OCI-LY7 (cell line): Measurements from ENCODE around the gene MUC21. TPM values are rescaled to one million over a fixed set of nuclear protein-coding genes. Genes with fewer than 3 reads are reported as not detected.

Experiments used
- BruUV-seq: library from RNA; stranded (reverse); fragments of 400-500 nt; replicated peaks from 2 replicates; lab custom pipeline; 2021; lab: Mats Ljungman, UMichigan
- CTCF ChIA-PET: fragments of 300-600 bp; sonication (Branson Sonifier 250); formaldehyde crosslinking; loops from one replicate; lab custom pipeline; 2022; ENCODE audit warnings: antibody characterized with exemption; ENCODE audit not compliant: unreplicated experiment; lab: Charles Lee
- POLR2A ChIA-PET: fragments of 300-600 bp; sonication (Branson Sonifier 250); formaldehyde crosslinking; loops from one replicate; lab custom pipeline; 2022; ENCODE audit warnings: antibody characterized with exemption; lab: Charles Lee
- DNase-seq: peaks from one replicate; pipeline ENCODE4 v3.0.0-alpha.2; 2015; ENCODE audit warnings: low spot score
- H2AFZ ChIP-seq: fragments of 200-600 bp; sonication (generic), shearing (Covaris generic); 2 replicates; pipeline ENCODE4 v1.6.1; 2014; ENCODE audit warnings: mild to moderate bottlenecking, antibody characterized with exemption, low read length, moderate library complexity
- H3K27ac ChIP-seq: fragments of 200-600 bp; sonication (generic); 2 replicates; pipeline ENCODE4 v1.5.1; 2014; ENCODE audit warnings: mixed run types, low read depth, mild to moderate bottlenecking, moderate library complexity, low read length, inconsistent platforms; ENCODE audit not compliant: poor library complexity, severe bottlenecking
- H3K36me3 ChIP-seq: fragments of 200-600 bp; sonication (generic); 2 replicates; pipeline ENCODE4 v1.6.1; 2014; ENCODE audit warnings: mild to moderate bottlenecking, antibody characterized with exemption, low read length, moderate library complexity, mixed read lengths; ENCODE audit not compliant: insufficient read depth
- H3K4me1 ChIP-seq: fragments of 200-600 bp; sonication (generic); 2 replicates; pipeline ENCODE4 v1.5.1; 2014; ENCODE audit warnings: mild to moderate bottlenecking, low read length; ENCODE audit not compliant: insufficient read depth, poor library complexity, severe bottlenecking
- H3K4me2 ChIP-seq: fragments of 200-600 bp; sonication (generic); 2 replicates; pipeline ENCODE4 v1.6.1; 2014; ENCODE audit warnings: mild to moderate bottlenecking, low read length
- H3K4me3 ChIP-seq: fragments of 200-600 bp; sonication (generic); 2 replicates; pipeline ENCODE4 v1.5.1; 2014; ENCODE audit warnings: mild to moderate bottlenecking, low read depth, low read length; ENCODE audit not compliant: poor library complexity, severe bottlenecking
- H3K79me2 ChIP-seq: fragments of 200-600 bp; sonication (generic); 2 replicates; pipeline ENCODE4 v1.6.1; 2016; ENCODE audit warnings: low read depth, mild to moderate bottlenecking, low read length, moderate library complexity, mixed read lengths; ENCODE audit not compliant: insufficient read depth
- H3K9me2 ChIP-seq: fragments of 200-600 bp; sonication (generic); 2 replicates; pipeline ENCODE4 v1.6.1; 2016; ENCODE audit warnings: mild to moderate bottlenecking, low read length, mixed read lengths; ENCODE audit not compliant: insufficient read depth
- H3K9me3 ChIP-seq: fragments of 200-600 bp; sonication (generic); 2 replicates; pipeline ENCODE4 v1.6.1; 2014; ENCODE audit warnings: mild to moderate bottlenecking, mixed run types, low read length, mixed read lengths
- H4K20me1 ChIP-seq: fragments of 200-600 bp; sonication (generic); 2 replicates; pipeline ENCODE4 v1.6.1; 2014; ENCODE audit warnings: mild to moderate bottlenecking, antibody characterized with exemption, low read length, moderate library complexity, mixed read lengths; ENCODE audit not compliant: insufficient read depth
- CTCF ChIP-seq: fragments of 200-600 bp; sonication (generic); conservative IDR thresholded peaks from 2 replicates; pipeline ENCODE4 v1.5.1; 2014; ENCODE audit warnings: mild to moderate bottlenecking, antibody characterized with exemption, low read length, moderate library complexity, mixed read lengths
- EZH2phosphoT487 ChIP-seq: fragments of 200-600 bp; sonication (generic); IDR thresholded peaks from 2 replicates; pipeline ENCODE4 v1.6.1; 2018; ENCODE audit warnings: low read depth, borderline replicate concordance, mild to moderate bottlenecking, mixed run types, antibody characterized with exemption, low read length, moderate library complexity, mixed read lengths
- intact Hi-C: fragments of 100-400 bp; cut with micrococcal nuclease; formaldehyde crosslinking; loops from one replicate; pipeline ENCODE4 v1.10.0; 2022; ENCODE audit not compliant: unreplicated experiment
- total RNA-seq, 2 experiments: library from RNA; depleted of rRNA in 1 of 2; stranded (reverse); fragments of >200 nt in 1 of 2; shearing (Covaris generic) in 1 of 2; gene quantifications; 2 replicates each; pipeline ENCODE4 v1.2.3, GENCODE V29; 2014 to 2022

The MUC21 gene
- total RNA-seq, 2 experiments from 2014 or later: not detected

DNA sequence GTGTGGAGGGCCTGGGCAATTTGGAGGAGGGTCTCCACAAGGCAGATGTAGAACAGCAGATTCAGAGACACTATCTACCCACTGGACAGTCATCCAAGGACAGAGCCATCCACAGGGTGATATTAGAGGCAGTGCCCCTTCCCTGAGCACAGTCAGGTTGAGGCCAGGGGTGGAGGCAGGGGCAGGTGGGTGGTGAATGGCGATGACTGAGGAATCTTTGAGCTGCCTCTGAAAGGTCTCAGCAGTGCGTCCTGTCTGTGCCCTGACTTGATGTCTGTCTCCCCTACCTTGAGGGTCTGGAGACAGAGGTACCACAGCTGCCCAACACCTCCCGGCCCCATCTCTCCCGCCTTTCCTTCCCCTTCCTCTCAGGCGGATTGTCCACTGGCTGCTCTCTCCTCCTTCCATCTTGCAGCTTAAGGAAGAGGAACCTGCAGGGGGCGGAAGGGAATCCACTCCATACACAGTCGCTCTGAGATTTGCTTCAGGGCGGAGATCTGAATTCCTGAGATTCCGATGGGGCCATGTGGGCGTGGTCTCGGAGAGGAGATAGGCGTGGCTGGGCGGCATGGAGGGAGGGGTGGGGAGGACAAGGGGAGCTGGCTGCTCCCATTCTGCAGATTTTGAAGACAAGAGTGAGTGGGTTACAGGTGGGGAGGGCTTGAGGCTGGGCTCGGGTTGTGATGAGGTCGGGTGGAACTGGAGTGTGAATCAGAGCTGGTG is 41.0 kb upstream of the MUC21 start:
- H3K36me3 ChIP-seq: no peaks in the 10 kb centered on the region
- intact Hi-C loops: no loop called here
- H3K27ac ChIP-seq: no peak overlapping the region
- H3K9me2 ChIP-seq: no peaks in the 10 kb centered on the region
- POLR2A ChIA-PET: no interaction called here
- no peak overlapping the region for H3K4me3 ChIP-seq
- H3K79me2 ChIP-seq: no peaks in the 10 kb centered on the region
- no peaks in the 10 kb centered on the region for H4K20me1 ChIP-seq
- CTCF ChIA-PET: no interaction called here
- no TSS peak for BruUV-seq
- no peak for TF ChIP-seq CTCF
- no peak for TF ChIP-seq EZH2phosphoT487
- no peak for DNase-seq
- H2AFZ ChIP-seq: no peak overlapping the region
- H3K9me3 ChIP-seq: no peaks in the 10 kb centered on the region
- H3K4me2 ChIP-seq: no peak overlapping the region
- no peaks in the 10 kb centered on the region for H3K4me1 ChIP-seq

- Histone ChIP-seq H3K79me2 (no peaks in the 10 kb centered on the region), H3K4me1 (no peaks in the 10 kb centered on the region), H4K20me1 (no peaks in the 10 kb centered on the region), H3K27ac (no peak overlapping the region), H3K9me2 (no peaks in the 10 kb centered on the region), H3K4me3 (no peak overlapping the region), H3K4me2 (no peak overlapping the region), H3K9me3 (no peaks in the 10 kb centered on the region), H3K36me3 (no peaks in the 10 kb centered on the region), H2AFZ (no peak overlapping the region)
- TF ChIP-seq CTCF (no peak), EZH2phosphoT487 (no peak)
- DNase-seq: no peak
- CTCF ChIA-PET: no interaction called here
- POLR2A ChIA-PET: no interaction called here
- intact Hi-C loops: no loop called here
- BruUV-seq: no TSS peak
Observed at GRCh38 chr6:30944051-30944450, 39.5 kb upstream of the MUC21 start.

- POLR2A ChIA-PET: interaction anchor here (0.5 kb wide), 1 partner anchor 121 kb away, joined by 3 read pairs; no protein-coding TSS in a partner anchor
- Histone ChIP-seq H4K20me1 (no peaks in the 10 kb centered on the region), H3K36me3 (no peaks in the 10 kb centered on the region), H3K9me2 (no peaks in the 10 kb centered on the region), H3K9me3 (no peaks in the 10 kb centered on the region), H3K79me2 (no peaks in the 10 kb centered on the region), H3K27ac (no peak overlapping the region), H3K4me1 (no peaks in the 10 kb centered on the region), H3K4me3 (no peak overlapping the region), H3K4me2 (no peak overlapping the region), H2AFZ (no peak overlapping the region)
- no peak for DNase-seq
- intact Hi-C loops: no loop called here
- CTCF ChIA-PET: no interaction called here
- BruUV-seq: no TSS peak
- TF ChIP-seq CTCF (no peak), EZH2phosphoT487 (no peak)
Observed at GRCh38 chr6:30945281-30945680, 38.2 kb upstream of the MUC21 start.
